OCI-LY3 (cell line): ENCODE measurements around the gene IL16.
A peak's percentile ranks its signal among the peaks of the same experiment; 100 is the strongest.

ENCODE experiments used
- H2AFZ ChIP-seq: fragments of 200-600, 300-600 bp; shearing (Covaris generic); 2 replicates; pipeline ENCODE4 v1.6.0; 2014; ENCODE audit warnings: antibody characterized with exemption, low read depth, low read length
- H3K27ac ChIP-seq: fragments of 200-600, 300-600 bp; sonication (generic); 2 replicates; pipeline ENCODE4 v1.5.1; 2014; ENCODE audit warnings: mild to moderate bottlenecking, low read length, moderate library complexity, mixed read lengths
- H3K27me3 ChIP-seq: fragments of 200-600, 300-600 bp; sonication (generic); 2 replicates; pipeline ENCODE4 v1.6.1; 2014; ENCODE audit warnings: low read depth, low read length, mixed read lengths
- H3K36me3 ChIP-seq: fragments of 200-600, 300-600 bp; sonication (generic); replicated peaks from 2 replicates; pipeline ENCODE3; 2014; ENCODE audit warnings: low read depth, low read length, mixed read lengths
- H3K4me1 ChIP-seq: fragments of 300-600, 200-600 bp; sonication (generic); 2 replicates; pipeline ENCODE4 v1.6.1; 2014; ENCODE audit warnings: low read length, mixed read lengths
- H3K4me2 ChIP-seq: fragments of 200-600, 300-600 bp; sonication (generic); 2 replicates; pipeline ENCODE4 v1.6.1; 2014; ENCODE audit warnings: low read length, mixed read lengths
- H3K4me3 ChIP-seq: fragments of 300-600, 200-600 bp; sonication (generic); 2 replicates; pipeline ENCODE4 v1.5.1; 2014; ENCODE audit warnings: antibody characterized with exemption, mild to moderate bottlenecking, low read length, moderate library complexity
- H3K79me2 ChIP-seq: fragments of 300-600, 200-600 bp; shearing (Covaris generic); 2 replicates; pipeline ENCODE4 v1.6.1; 2014; ENCODE audit warnings: mild to moderate bottlenecking, low read length, mixed read lengths
- H3K9ac ChIP-seq: fragments of 300-600, 200-600 bp; shearing (Covaris generic); 2 replicates; pipeline ENCODE4 v1.6.0; 2014; ENCODE audit warnings: mild to moderate bottlenecking, low read length, moderate library complexity
- H3K9me3 ChIP-seq: fragments of 200-600, 300-600 bp; shearing (Covaris generic); 2 replicates; pipeline ENCODE4 v1.6.1; 2014; ENCODE audit warnings: low read length, mixed read lengths; ENCODE audit not compliant: insufficient read depth
- H4K20me1 ChIP-seq: fragments of 200-600, 300-600 bp; sonication (generic); 2 replicates; pipeline ENCODE4 v1.6.1; 2016; ENCODE audit warnings: low read length, mixed read lengths; ENCODE audit not compliant: insufficient read depth
- EZH2phosphoT487 ChIP-seq: fragments of 200-600 bp; shearing (Covaris generic); IDR thresholded peaks from 2 replicates; pipeline ENCODE4 v1.6.1; 2018; ENCODE audit warnings: antibody characterized with exemption, mixed run types, low read depth
- TF ChIP-seq, protein P1 (sequence below): fragments of 200-600, 300-600 bp; sonication (generic); IDR thresholded peaks from 2 replicates; pipeline ENCODE4 v1.5.1; 2014; ENCODE audit warnings: antibody characterized with exemption, low read length, low read depth

IL16 gene

DNA sequence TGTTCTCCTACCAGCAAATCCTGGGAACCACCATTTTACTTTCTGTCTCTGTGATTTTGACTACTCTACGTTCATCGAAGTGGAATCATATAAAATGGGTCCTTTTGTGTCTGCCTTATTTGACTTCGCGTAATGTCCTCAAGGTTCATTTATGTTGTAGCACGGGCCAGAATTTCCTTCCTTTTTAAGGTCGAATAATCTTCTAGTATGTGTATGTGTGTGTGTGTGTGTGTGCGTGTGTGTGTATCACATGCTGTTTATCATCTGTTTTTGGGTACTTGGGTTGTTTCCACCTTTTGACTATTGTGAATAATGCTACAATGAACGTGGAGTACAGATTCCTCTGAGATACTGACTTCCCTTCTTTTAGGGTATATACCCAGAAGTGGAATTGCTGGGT, 91.9 kb downstream of the IL16 start:
- H2AFZ ChIP-seq = no peak overlapping the region

DNA sequence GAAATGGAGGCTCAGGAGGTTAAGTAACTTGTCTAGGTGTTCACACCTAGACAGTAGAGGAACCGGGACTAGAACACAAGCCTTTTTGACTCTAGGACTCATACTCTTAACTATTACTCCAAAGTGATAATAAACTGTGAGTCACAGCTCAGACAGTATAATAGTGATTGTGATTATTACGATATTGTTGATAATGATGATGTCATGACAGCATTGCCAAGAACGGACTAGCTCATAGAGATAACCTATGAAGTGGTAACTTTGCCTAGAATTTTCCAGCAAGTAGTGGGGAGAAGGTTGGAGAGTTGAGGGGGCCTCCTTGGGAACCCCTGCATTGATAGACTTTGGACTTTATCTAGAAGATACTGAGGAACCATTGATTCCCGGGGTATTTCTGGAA, 93.2 kb downstream of the IL16 start:
- no peaks in the 10 kb centered on the region for H3K36me3 ChIP-seq

More for the DNA sequence above, 91.9 kb downstream of the IL16 start:
- Histone ChIP-seq H3K36me3 (no peaks in the 10 kb centered on the region), H4K20me1 (no peaks in the 10 kb centered on the region), H3K9ac (no peak overlapping the region), H3K27ac (no peak overlapping the region), H3K27me3 (no peaks in the 10 kb centered on the region), H3K9me3 (no peaks in the 10 kb centered on the region), H3K4me1 (peaks cover 58% of the 10 kb centered on the region), H3K4me2 (no peak overlapping the region), H3K4me3 (no peak overlapping the region), H3K79me2 (peaks cover 20% of the 10 kb centered on the region)
- TF ChIP-seq, protein P1, sequence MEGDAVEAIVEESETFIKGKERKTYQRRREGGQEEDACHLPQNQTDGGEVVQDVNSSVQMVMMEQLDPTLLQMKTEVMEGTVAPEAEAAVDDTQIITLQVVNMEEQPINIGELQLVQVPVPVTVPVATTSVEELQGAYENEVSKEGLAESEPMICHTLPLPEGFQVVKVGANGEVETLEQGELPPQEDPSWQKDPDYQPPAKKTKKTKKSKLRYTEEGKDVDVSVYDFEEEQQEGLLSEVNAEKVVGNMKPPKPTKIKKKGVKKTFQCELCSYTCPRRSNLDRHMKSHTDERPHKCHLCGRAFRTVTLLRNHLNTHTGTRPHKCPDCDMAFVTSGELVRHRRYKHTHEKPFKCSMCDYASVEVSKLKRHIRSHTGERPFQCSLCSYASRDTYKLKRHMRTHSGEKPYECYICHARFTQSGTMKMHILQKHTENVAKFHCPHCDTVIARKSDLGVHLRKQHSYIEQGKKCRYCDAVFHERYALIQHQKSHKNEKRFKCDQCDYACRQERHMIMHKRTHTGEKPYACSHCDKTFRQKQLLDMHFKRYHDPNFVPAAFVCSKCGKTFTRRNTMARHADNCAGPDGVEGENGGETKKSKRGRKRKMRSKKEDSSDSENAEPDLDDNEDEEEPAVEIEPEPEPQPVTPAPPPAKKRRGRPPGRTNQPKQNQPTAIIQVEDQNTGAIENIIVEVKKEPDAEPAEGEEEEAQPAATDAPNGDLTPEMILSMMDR = no peak
- no peak for TF ChIP-seq EZH2phosphoT487

DNA sequence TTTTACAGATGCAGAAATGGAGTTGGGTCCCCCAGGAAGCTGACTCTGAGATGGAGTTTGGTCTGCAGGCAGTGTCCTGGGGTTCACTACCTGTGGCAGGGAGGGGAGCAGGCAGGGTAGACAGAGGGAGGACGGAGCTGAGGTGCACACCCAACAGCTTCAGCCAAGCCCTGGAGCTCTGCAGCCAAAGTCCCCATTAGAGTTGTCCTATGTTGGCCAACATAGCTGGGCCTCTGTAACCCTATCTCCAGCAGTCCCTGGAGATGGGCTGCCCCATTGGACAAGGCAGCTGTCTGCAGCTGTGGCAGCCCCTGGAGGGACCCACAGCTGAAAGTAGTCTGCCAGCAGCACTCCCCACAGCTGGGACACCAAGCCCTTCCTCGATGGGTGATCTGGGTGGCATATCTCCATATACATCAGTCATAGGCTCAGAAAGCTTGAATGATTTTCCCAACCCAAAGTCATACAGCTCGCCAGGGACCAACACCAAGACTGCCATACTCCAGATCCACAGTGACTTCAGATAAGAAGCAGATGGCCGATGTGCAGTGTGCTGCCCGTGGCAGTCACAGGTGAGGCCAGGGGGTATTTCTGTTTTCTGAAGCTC, 95.3 kb downstream of the IL16 start:
- Histone ChIP-seq H3K4me2 (peak overlapping the region; percentile 100), H3K4me1 (peaks cover 58% of the 10 kb centered on the region), H3K27me3 (no peaks in the 10 kb centered on the region), H3K79me2 (peaks cover 49% of the 10 kb centered on the region), H3K9ac (peak overlapping the region; percentile 100), H3K36me3 (peaks cover 2% of the 10 kb centered on the region), H3K9me3 (no peaks in the 10 kb centered on the region), H3K27ac (peak overlapping the region; percentile 98), H3K4me3 (peak overlapping the region; percentile 91), H4K20me1 (no peaks in the 10 kb centered on the region), H2AFZ (no peak overlapping the region)
- TF ChIP-seq, protein P1 = no peak
- TF ChIP-seq EZH2phosphoT487 = no peak

More for the DNA sequence above, 93.2 kb downstream of the IL16 start:
- peaks cover 61% of the 10 kb centered on the region for H3K4me1 ChIP-seq
- no peak overlapping the region for H3K27ac ChIP-seq
- H4K20me1 ChIP-seq = no peaks in the 10 kb centered on the region
- H2AFZ ChIP-seq = no peak overlapping the region
- H3K27me3 ChIP-seq = no peaks in the 10 kb centered on the region
- TF ChIP-seq, protein P1 = no peak
- TF ChIP-seq EZH2phosphoT487 = no peak
- H3K9ac ChIP-seq = no peak overlapping the region
- peaks cover 28% of the 10 kb centered on the region for H3K79me2 ChIP-seq
- H3K4me2 ChIP-seq = no peak overlapping the region
- no peak overlapping the region for H3K4me3 ChIP-seq
- H3K9me3 ChIP-seq = no peaks in the 10 kb centered on the region

DNA sequence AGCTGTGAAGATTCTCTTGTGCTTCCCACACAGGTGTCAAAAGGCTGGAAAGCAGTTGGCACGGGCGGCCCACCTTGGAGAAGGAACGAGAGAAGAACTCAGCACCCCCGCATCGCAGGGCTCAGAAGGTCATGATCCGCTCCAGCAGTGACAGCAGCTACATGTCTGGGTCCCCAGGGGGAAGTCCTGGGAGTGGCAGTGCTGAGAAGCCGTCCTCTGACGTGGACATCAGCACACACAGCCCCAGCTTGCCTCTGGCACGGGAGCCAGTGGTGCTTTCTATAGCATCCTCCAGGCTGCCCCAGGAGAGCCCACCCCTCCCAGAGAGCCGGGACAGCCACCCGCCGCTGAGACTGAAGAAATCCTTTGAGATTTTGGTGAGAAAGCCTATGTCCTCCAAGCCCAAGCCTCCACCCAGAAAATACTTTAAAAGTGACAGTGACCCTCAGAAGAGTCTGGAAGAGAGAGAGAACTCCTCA, 95.9 kb downstream of the IL16 start:
- H3K4me3 ChIP-seq = peak overlapping the region; percentile 91
- H3K4me2 ChIP-seq = peak overlapping the region; percentile 100
- peak overlapping the region; percentile 98 for H3K27ac ChIP-seq

More for the DNA sequence above, 95.9 kb downstream of the IL16 start:
- Histone ChIP-seq H3K36me3 (peaks cover 7% of the 10 kb centered on the region), H3K4me1 (peaks cover 61% of the 10 kb centered on the region), H3K9me3 (no peaks in the 10 kb centered on the region), H2AFZ (no peak overlapping the region), H4K20me1 (no peaks in the 10 kb centered on the region), H3K27me3 (no peaks in the 10 kb centered on the region), H3K79me2 (peaks cover 54% of the 10 kb centered on the region), H3K9ac (peak overlapping the region; percentile 100)
- TF ChIP-seq, protein P1 = no peak
- no peak for TF ChIP-seq EZH2phosphoT487
